T-cell (primary cell): ENCODE data around the gene POMGNT1. TPM values are rescaled to one million over a fixed set of nuclear protein-coding genes. Genes with fewer than 3 reads are reported as not detected.
"Not testable (repeated sequence)": the region's sequence is repeated elsewhere in the genome, so short reads cannot be mapped to it uniquely, and the experiment has no call there.

Experiments
- ATAC-seq, 4 experiments: fragments of 200-7000 bp in 3 of 4; fragments of 150-1000 bp in 1 of 4; cut with Tn5 transposase; replicated peaks in 1 of 4; 1 replicate in 3 of 4; 2 replicates in 1 of 4; pipeline ENCODE4 v1.10.0; 2021; ENCODE audit warnings: moderate library complexity in 3 of 4, mild to moderate bottlenecking in 2 of 4, moderate number of reproducible peaks in 1 of 4
- CTCF ChIA-PET, 2 donors: fragments of 300-600 bp; sonication (Branson Sonifier 250); formaldehyde crosslinking; loops; one replicate each; lab custom pipeline; 2022; ENCODE audit warnings: antibody characterized with exemption in 2 of 2; lab: Charles Lee
- POLR2A ChIA-PET, 2 donors: fragments of 300-600 bp; sonication (Branson Sonifier 250); formaldehyde crosslinking; loops; one replicate each; lab custom pipeline; 2022; ENCODE audit warnings: antibody characterized with exemption in 2 of 2; lab: Charles Lee
- DNase-seq, 35 experiments: peaks; one replicate each; pipeline versions ENCODE4 v3.0.0 to v3.0.0-alpha.2; 2013 to 2023
- H3K27ac ChIP-seq: one replicate; pipeline ENCODE4 v1.5.1; 2013; ENCODE audit warnings: low read length
- H3K27me3 ChIP-seq, 2 experiments: replicated peaks in 1 of 2; 1 replicate in 1 of 2; 2 replicates in 1 of 2; pipeline versions ENCODE4 v1.6.1 to v1.7.0; 2013; ENCODE audit warnings: low read length in 1 of 2, mixed read lengths in 1 of 2; ENCODE audit not compliant: control insufficient read depth in 2 of 2, insufficient read depth in 2 of 2; ENCODE audit errors: extremely low read depth in 1 of 2
- H3K36me3 ChIP-seq, 2 donors: 1 replicate in 1 of 2; 2 replicates in 1 of 2; pipeline versions ENCODE4 v1.6.1 to v1.7.0; 2013; ENCODE audit warnings: low read length in 1 of 2; ENCODE audit not compliant: control insufficient read depth in 2 of 2, insufficient read depth in 1 of 2; ENCODE audit errors: extremely low read depth in 1 of 2
- H3K4me1 ChIP-seq, 2 experiments: 1 replicate in 1 of 2; 2 replicates in 1 of 2; pipeline versions ENCODE4 v1.6.1 to v1.7.0; 2013; ENCODE audit warnings: low read length in 2 of 2, mixed read lengths in 1 of 2; ENCODE audit not compliant: insufficient read depth in 2 of 2, control insufficient read depth in 1 of 2; ENCODE audit errors: extremely low read depth in 1 of 2
- H3K4me3 ChIP-seq, 2 donors: 1 replicate in 1 of 2; 2 replicates in 1 of 2; pipeline versions ENCODE4 v1.5.1 to v1.7.0; 2013; ENCODE audit warnings: mild to moderate bottlenecking in 2 of 2, low read length in 1 of 2, moderate library complexity in 1 of 2; ENCODE audit not compliant: control insufficient read depth in 1 of 2; ENCODE audit errors: extremely low read depth in 1 of 2
- H3K9me3 ChIP-seq: 2 replicates; pipeline ENCODE4 v1.7.0; 2013
- H3K27ac Mint-ChIP-seq, 2 donors: one replicate each; pipeline ENCODE4 v1.8.0; 2020 to 2021; ENCODE audit warnings: mild to moderate bottlenecking in 2 of 2, mixed read lengths in 2 of 2
- H3K27me3 Mint-ChIP-seq, 2 donors: one replicate each; pipeline ENCODE4 v1.8.0; 2021 to 2022; ENCODE audit warnings: mixed read lengths in 2 of 2
- H3K36me3 Mint-ChIP-seq: one replicate; pipeline ENCODE4 v1.8.0; 2021; ENCODE audit warnings: mixed read lengths
- H3K4me1 Mint-ChIP-seq, 3 donors: one replicate each; pipeline ENCODE4 v1.8.0; 2020 to 2022; ENCODE audit warnings: mixed read lengths in 3 of 3, mild to moderate bottlenecking in 1 of 3
- H3K4me3 Mint-ChIP-seq, 3 donors: one replicate each; pipeline ENCODE4 v1.8.0; 2020 to 2022; ENCODE audit warnings: mild to moderate bottlenecking in 3 of 3, mixed read lengths in 3 of 3, moderate library complexity in 3 of 3
- H3K9me3 Mint-ChIP-seq, 3 donors: one replicate each; pipeline ENCODE4 v1.8.0; 2020 to 2022; ENCODE audit warnings: mixed read lengths in 3 of 3
- WGBS: methylation state at CpG from one replicate; pipeline ENCODE4 v1.1.5; 2013; ENCODE audit warnings: missing lambda C conversion rate; ENCODE audit not compliant: insufficient coverage; 5-methylcytosine and 5-hydroxymethylcytosine counted together
- total RNA-seq, 35 experiments: library from RNA in 6 of 35; stranded (reverse) in 6 of 35; fragments of 120-200 nt in 1 of 35; gene quantifications; one replicate each; pipeline versions ENCODE4 v1.2.1 to v1.2.4 and lab custom pipeline; 2013 to 2026

POMGNT1 gene
- total RNA-seq (10 to 100 TPM; 38.0 to 49.6 (median 42.2) TPM), total RNA-seq (lab: John Stamatoyannopoulos, UW) (23.4 to 94.1 (median 46.0) reads per million in 29 experiments)
- total RNA-seq (2013), result 43.6 TPM

GRCh38 chr1:46197964-46198811, at the start of gene POMGNT1:
TSS of gene POMGNT1 (minus strand) at chr1:46198434. CDS start at chr1:46197821, 613 bp downstream.
- Mint-ChIP-seq H3K27me3 (peaks cover 0 to 3% of the 10 kb centered on the region in 2 donors), H3K27ac (peak within 1 kb of the TSS; percentile 70 to 86), H3K9me3 (no peaks in the 10 kb centered on the region), H3K4me3 (peak within 1 kb of the TSS; percentile 75 to 84 (median 82)), H3K36me3 (peaks cover 22% of the 10 kb centered on the region), H3K4me1 (peaks cover 25 to 30% (median 26%) of the 10 kb centered on the region in 3 donors)
- ChIA-PET CTCF (interaction anchor here (0.5 to 0.6 kb wide), 2 partner anchors 25 to 39 kb away, joined by 3 to 4 read pairs; no protein-coding TSS in a partner anchor), POLR2A (interaction anchor here in 1 of 2 donors (0.5 to 0.6 kb wide), 2 partner anchors 49 to 77 kb away, joined by 6 to 13 read pairs; partner anchors contain the start of gene RAD54L)
- Histone ChIP-seq H3K27ac (peak within 1 kb of the TSS; percentile 59), H3K4me1 (peaks cover 15 to 36% of the 10 kb centered on the region in 2 experiments), H3K36me3 (peaks cover 15 to 27% of the 10 kb centered on the region in 2 donors), H3K9me3 (no peaks in the 10 kb centered on the region), H3K27me3 (peaks cover 0 to 4% of the 10 kb centered on the region in 2 experiments), H3K4me3 (peak within 1 kb of the TSS; percentile 80 to 89)
- DNase-seq (peak; percentile 34 to 87 (median 71)), ATAC-seq (peak; percentile 95 to 97 (median 96))
- WGBS, result under 1% methylated on average over 65 of the region's 67 CpGs

- DNase-seq (peak; percentile 88 to 98 (median 93)), ATAC-seq (peak; percentile 95 to 97 (median 96))
- ChIA-PET CTCF (interaction anchor here (0.5 to 2.0 kb wide), 15 partner anchors 24 to 1618 kb away, joined by 3 to 14 read pairs (median 3); partner anchors contain the start of genes LRRC41 (in 1 of the 2), NSUN4 (in 1 of the 2) and UQCRH (in 1 of the 2)), POLR2A (interaction anchor here (0.6 to 1.6 kb wide), 11 partner anchors 13 to 1894 kb away, joined by 3 to 18 read pairs (median 3); partner anchors contain the start of genes LRRC41 (in 1 of the 2), TOE1 (in 1 of the 2) and UQCRH (in 1 of the 2))
- H3K27ac ChIP-seq, result peak within 1 kb of the TSS; percentile 16
- Mint-ChIP-seq H3K36me3 (no peaks in the 10 kb centered on the region), H3K9me3 (no peaks in the 10 kb centered on the region), H3K27me3 (no peaks in the 10 kb centered on the region), H3K27ac (peak within 1 kb of the TSS; percentile 49 to 73), H3K4me1 (peaks cover 12 to 18% (median 17%) of the 10 kb centered on the region in 3 donors), H3K4me3 (peak within 1 kb of the TSS; percentile 85 to 90 (median 88))
- under 1% methylated on average over 21 of the region's 49 CpGs for WGBS
- no peaks in the 10 kb centered on the region for H3K36me3 ChIP-seq
- H3K4me3 ChIP-seq, result peak within 1 kb of the TSS; percentile 69 to 71
- H3K4me1 ChIP-seq, result peaks cover 5 to 20% of the 10 kb centered on the region in 2 experiments
- H3K9me3 ChIP-seq, result no peaks in the 10 kb centered on the region
- H3K27me3 ChIP-seq, result no peaks in the 10 kb centered on the region
Observed at GRCh38 chr1:46247436-46248121, 49.3 kb upstream of the POMGNT1 start, which contains the start of gene RAD54L. TSS of gene RAD54L (plus strand) at chr1:46247763. CDS start at chr1:46248406, 643 bp downstream.

- Histone ChIP-seq H3K27ac (peak overlapping the region; percentile 16), H3K9me3 (no peaks in the 10 kb centered on the region), H3K4me1 (peaks cover 5 to 20% of the 10 kb centered on the region in 2 experiments), H3K27me3 (no peaks in the 10 kb centered on the region), H3K36me3 (no peaks in the 10 kb centered on the region), H3K4me3 (peak overlapping the region; percentile 69 to 71)
- DNase-seq (peak in 27 of 35 experiments; percentile 3 to 55 (median 27)), ATAC-seq (peak; percentile 13 to 71 (median 26))
- Mint-ChIP-seq H3K4me1 (peaks cover 12 to 18% (median 17%) of the 10 kb centered on the region in 3 donors), H3K4me3 (peak overlapping the region; percentile 85 to 90 (median 88)), H3K27me3 (no peaks in the 10 kb centered on the region), H3K27ac (peak overlapping the region; percentile 45 to 49), H3K36me3 (no peaks in the 10 kb centered on the region), H3K9me3 (no peaks in the 10 kb centered on the region)
- WGBS, result 1% methylated on average over 23 of the region's 35 CpGs
- ChIA-PET CTCF (interaction anchor here (0.6 to 2.0 kb wide), 15 partner anchors 23 to 1617 kb away, joined by 3 to 14 read pairs (median 3); partner anchors contain the start of genes LRRC41 (in 1 of the 2), NSUN4 (in 1 of the 2) and UQCRH (in 1 of the 2)), POLR2A (interaction anchor here (0.5 to 1.6 kb wide), 11 partner anchors 13 to 1893 kb away, joined by 3 to 18 read pairs (median 4); partner anchors contain the start of genes LRRC41 (in 1 of the 2), TOE1 (in 1 of the 2) and UQCRH (in 1 of the 2))
Observed at GRCh38 chr1:46246548-46247435, 48.6 kb upstream of the POMGNT1 start.

GRCh38 chr1:46246136-46246535, 47.9 kb upstream of the POMGNT1 start:
- ChIA-PET CTCF (interaction anchor here in 1 of 2 donors (0.9 to 2.0 kb wide), 4 partner anchors 22 to 104 kb away, joined by 3 to 14 read pairs (median 8); no protein-coding TSS in a partner anchor), POLR2A (interaction anchor here in 1 of 2 donors (0.6 to 1.6 kb wide), 3 partner anchors 11 to 101 kb away, joined by 4 to 18 read pairs (median 6); partner anchors contain the start of genes LRRC41 and UQCRH)
- not testable (repeated sequence) for DNase-seq, H3K9me3 ChIP-seq, H3K36me3 Mint-ChIP-seq, H3K27ac ChIP-seq, H3K9me3 Mint-ChIP-seq, H3K36me3 ChIP-seq, ATAC-seq, H3K4me3 ChIP-seq, H3K27me3 ChIP-seq, H3K27me3 Mint-ChIP-seq, H3K27ac Mint-ChIP-seq
- peaks cover 5 to 20% of the 10 kb centered on the region in 2 experiments for H3K4me1 ChIP-seq
- WGBS, result 98% methylated on average over 9 of the region's 17 CpGs
- H3K4me3 Mint-ChIP-seq, result peak overlapping the region in 1 of 3 donors; percentile 90
- peaks cover 12 to 18% (median 17%) of the 10 kb centered on the region in 3 donors for H3K4me1 Mint-ChIP-seq
